A549 (cell line): ENCODE data around the gene SLC25A34.

ENCODE experiments used
- JUN ChIP-seq, 2 experiments: fragments of >200 bp; sonication (Bioruptor Twin); formaldehyde crosslinking; IDR thresholded peaks; 2 replicates in 1 of 2; 3 replicates in 1 of 2; pipeline ENCODE4 v1.6.1; 2016 to 2017
- RAD21 ChIP-seq, 2 experiments: fragments of >200 bp in 1 of 2; sonication (Bioruptor Twin) in 1 of 2; formaldehyde crosslinking in 1 of 2; IDR thresholded peaks in 1 of 2; conservative IDR thresholded peaks in 1 of 2; 2 replicates in 1 of 2; 3 replicates in 1 of 2; pipeline ENCODE4 v1.6.1; 2012 to 2018; ENCODE audit warnings: inconsistent platforms in 1 of 2

- TF ChIP-seq JUN (IDR thresholded peaks at IDR 0.05) (no peak), RAD21 (conservative IDR thresholded peaks at IDR 0.05 in 1 of 2, IDR thresholded peaks at IDR 0.05 in 1 of 2) (no peak)
These were observed 35.9 kb downstream of the SLC25A34 start for GRCh38 chr1:15771836-15772515.
